H1 (cell line): Measurements from ENCODE around the gene CCDC197. TPM values are rescaled to one million over a fixed set of nuclear protein-coding genes. Genes with fewer than 3 reads are reported as not detected.

Experiments used
- CTCF ChIA-PET: fragments of 300-600 bp; sonication (Branson Sonifier 250); formaldehyde crosslinking; loops from one replicate; lab custom pipeline; 2021; ENCODE audit not compliant: partially characterized antibody; lab: Charles Lee
- POLR2A ChIA-PET: fragments of 300-600 bp; sonication (Branson Sonifier 250); formaldehyde crosslinking; loops from one replicate; lab custom pipeline; 2021; ENCODE audit warnings: inconsistent platforms; ENCODE audit not compliant: partially characterized antibody; lab: Charles Lee
- DNase-seq, 2 experiments: peaks; one replicate each; pipeline versions ENCODE4 v3.0.0 to v3.0.0-alpha.2; 2010 to 2022; ENCODE audit warnings: low spot score in 2 of 2, low read depth in 1 of 2, mixed read lengths in 1 of 2
- FAIRE-seq: peaks from 2 replicates; lab custom pipeline; 2011; peaks lifted over from hg19 to GRCh38; lab: Jason Lieb, UNC
- H2AFZ ChIP-seq: 2 replicates; pipeline ENCODE4 v1.8.1; 2012; ENCODE audit warnings: low read length, inconsistent platforms
- H2AK5ac ChIP-seq: 2 replicates; pipeline ENCODE4 v1.6.1; 2013; ENCODE audit warnings: low read depth, low read length
- H2BK120ac ChIP-seq: replicated peaks from 2 replicates; pipeline ENCODE3; 2013; ENCODE audit warnings: low read depth, low read length, inconsistent platforms
- H2BK12ac ChIP-seq: 2 replicates; pipeline ENCODE4 v1.6.1; 2013; ENCODE audit warnings: low read depth, low read length
- H2BK15ac ChIP-seq: 2 replicates; pipeline ENCODE4 v1.6.1; 2013; ENCODE audit warnings: low read length
- H2BK20ac ChIP-seq: 2 replicates; pipeline ENCODE4 v1.6.1; 2013; ENCODE audit warnings: low read length
- H2BK5ac ChIP-seq: 2 replicates; pipeline ENCODE4 v1.6.1; 2013; ENCODE audit warnings: low read depth, low read length
- H3K14ac ChIP-seq: 2 replicates; pipeline ENCODE4 v1.6.1; 2013; ENCODE audit warnings: inconsistent platforms; ENCODE audit not compliant: insufficient read length
- H3K18ac ChIP-seq: 2 replicates; pipeline ENCODE4 v1.6.1; 2013; ENCODE audit warnings: low read length; ENCODE audit errors: extremely low read depth
- H3K23ac ChIP-seq: 2 replicates; pipeline ENCODE4 v1.6.1; 2013; ENCODE audit warnings: inconsistent platforms; ENCODE audit not compliant: insufficient read length
- H3K23me2 ChIP-seq: 2 replicates; pipeline ENCODE4 v1.6.1; 2013; ENCODE audit warnings: low read depth, low read length
- H3K27ac ChIP-seq: 2 replicates; pipeline ENCODE4 v1.6.1; 2011; ENCODE audit warnings: low read depth, low read length, inconsistent platforms
- H3K27me3 ChIP-seq, 4 experiments: replicated peaks in 1 of 4; 1 replicate in 1 of 4; 2 replicates in 3 of 4; pipeline versions ENCODE4 v1.6.1 to v1.8.1; 2011 to 2013; ENCODE audit warnings: low read length in 3 of 4, mild to moderate bottlenecking in 3 of 4, inconsistent platforms in 2 of 4, mixed read lengths in 2 of 4, moderate library complexity in 1 of 4; ENCODE audit not compliant: control insufficient read depth in 3 of 4, insufficient read depth in 3 of 4; ENCODE audit errors: extremely low read depth in 1 of 4
- H3K36me3 ChIP-seq, 4 experiments: 2 replicates each; pipeline versions ENCODE4 v1.6.1 to v1.8.1; 2011 to 2013; ENCODE audit warnings: mild to moderate bottlenecking in 4 of 4, low read length in 3 of 4, moderate library complexity in 2 of 4, control low read depth in 1 of 4, inconsistent platforms in 1 of 4; ENCODE audit not compliant: insufficient read depth in 4 of 4, control insufficient read depth in 2 of 4
- H3K4ac ChIP-seq: replicated peaks from 2 replicates; pipeline ENCODE3; 2013; ENCODE audit warnings: low read length, low read depth, mixed read lengths, inconsistent platforms; ENCODE audit not compliant: insufficient read length
- H3K4me1 ChIP-seq, 4 experiments: replicated peaks in 1 of 4; 1 replicate in 1 of 4; 2 replicates in 3 of 4; pipeline versions ENCODE4 v1.6.1 to v1.8.1; 2011 to 2013; ENCODE audit warnings: low read length in 3 of 4, inconsistent platforms in 2 of 4, mixed read lengths in 1 of 4; ENCODE audit not compliant: insufficient read depth in 4 of 4, control insufficient read depth in 3 of 4
- H3K4me2 ChIP-seq, 2 experiments: 2 replicates each; pipeline versions ENCODE4 v1.6.1 to v1.8.1; 2011 to 2013; ENCODE audit warnings: low read depth in 2 of 2, low read length in 2 of 2, control low read depth in 1 of 2, inconsistent platforms in 1 of 2, mild to moderate bottlenecking in 1 of 2; ENCODE audit not compliant: insufficient read depth in 1 of 2
- H3K4me3 ChIP-seq, 4 experiments: fragments of 200-600, 300-600 bp in 1 of 4; sonication (generic), shearing (Covaris generic), sonication (Bioruptor Twin) in 1 of 4; 2 replicates each; pipeline versions ENCODE4 v1.5.1 to v1.8.1; 2011 to 2016; ENCODE audit warnings: low read length in 4 of 4, low read depth in 3 of 4, control low read depth in 2 of 4, inconsistent platforms in 2 of 4, mild to moderate bottlenecking in 2 of 4, mixed read lengths in 1 of 4, moderate library complexity in 1 of 4; ENCODE audit not compliant: insufficient read depth in 2 of 4; ENCODE audit errors: extremely low read depth in 1 of 4
- H3K56ac ChIP-seq: replicated peaks from 2 replicates; pipeline ENCODE3; 2013; ENCODE audit warnings: low read depth, mild to moderate bottlenecking, mixed read lengths, low read length, inconsistent platforms; ENCODE audit not compliant: insufficient read length
- H3K79me1 ChIP-seq: 2 replicates; pipeline ENCODE4 v1.6.1; 2013; ENCODE audit warnings: low read depth, low read length, control low read depth
- H3K79me2 ChIP-seq, 2 experiments: 2 replicates each; pipeline versions ENCODE4 v1.6.1 to v1.8.1; 2012 to 2013; ENCODE audit warnings: low read length in 2 of 2, mild to moderate bottlenecking in 2 of 2, inconsistent platforms in 1 of 2; ENCODE audit not compliant: insufficient read depth in 2 of 2, control insufficient read depth in 1 of 2
- H3K9ac ChIP-seq, 4 experiments: replicated peaks in 1 of 4; 1 replicate in 1 of 4; 2 replicates in 3 of 4; pipeline versions ENCODE4 v1.6.1 to v1.8.1; 2011 to 2013; ENCODE audit warnings: low read depth in 3 of 4, low read length in 3 of 4, control low read depth in 2 of 4, mild to moderate bottlenecking in 2 of 4, moderate library complexity in 2 of 4, inconsistent platforms in 1 of 4; ENCODE audit errors: extremely low read depth in 1 of 4
- H3K9me3 ChIP-seq, 2 experiments: 2 replicates each; pipeline versions ENCODE4 v1.6.1 to v1.8.1; 2012 to 2013; ENCODE audit warnings: mild to moderate bottlenecking in 2 of 2, moderate library complexity in 2 of 2, control low read depth in 1 of 2, inconsistent platforms in 1 of 2, low read depth in 1 of 2, low read length in 1 of 2, mixed read lengths in 1 of 2; ENCODE audit not compliant: insufficient read depth in 2 of 2
- H4K20me1 ChIP-seq, 2 experiments: replicated peaks in 1 of 2; 2 replicates each; pipeline versions ENCODE3 to v1.8.1; 2011 to 2013; ENCODE audit warnings: inconsistent platforms in 2 of 2, low read length in 2 of 2, mild to moderate bottlenecking in 1 of 2; ENCODE audit not compliant: insufficient read depth in 2 of 2, control insufficient read depth in 1 of 2
- H4K5ac ChIP-seq: 2 replicates; pipeline ENCODE4 v1.6.1; 2013; ENCODE audit warnings: low read length, low read depth, mixed read lengths, inconsistent platforms; ENCODE audit not compliant: insufficient read length
- H4K8ac ChIP-seq: 2 replicates; pipeline ENCODE4 v1.8.0; 2013; ENCODE audit warnings: mild to moderate bottlenecking, moderate library complexity, low read length, inconsistent platforms; ENCODE audit not compliant: insufficient read depth; ENCODE audit errors: extremely low read depth
- H4K91ac ChIP-seq: replicated peaks from 2 replicates; pipeline ENCODE3; 2013; ENCODE audit warnings: low read length, mixed read lengths, inconsistent platforms; ENCODE audit not compliant: insufficient read length
- BRCA1 ChIP-seq: IDR thresholded peaks from 2 replicates; pipeline ENCODE4 v1.6.1; 2012; ENCODE audit warnings: low read depth, low read length, improper control_type of control experiment
- CHD1 ChIP-seq: IDR thresholded peaks from 2 replicates; pipeline ENCODE4 v1.6.1; 2012; ENCODE audit warnings: low read depth, low read length, improper control_type of control experiment
- CHD2 ChIP-seq: IDR thresholded peaks from 2 replicates; pipeline ENCODE4 v1.6.1; 2012; ENCODE audit warnings: low read length, improper control_type of control experiment
- CTCF ChIP-seq, 3 experiments: IDR thresholded peaks; 1 replicate in 2 of 3; 2 replicates in 1 of 3; pipeline versions ENCODE4 v1.5.1 to v1.6.1; 2011; ENCODE audit warnings: low read length in 3 of 3, mild to moderate bottlenecking in 3 of 3, inconsistent platforms in 2 of 3, low read depth in 1 of 3, moderate library complexity in 1 of 3; ENCODE audit not compliant: insufficient read depth in 1 of 3; ENCODE audit errors: control extremely low read depth in 1 of 3
- EP300 ChIP-seq, 2 experiments: IDR thresholded peaks; 1 replicate in 1 of 2; 2 replicates in 1 of 2; pipeline ENCODE4 v1.6.1; 2011 to 2012; ENCODE audit warnings: low read depth in 2 of 2, low read length in 2 of 2, mild to moderate bottlenecking in 2 of 2, borderline replicate concordance in 1 of 2, inconsistent platforms in 1 of 2, moderate library complexity in 1 of 2
- EZH2 ChIP-seq: fragments of 200-600 bp; sonication (generic); IDR thresholded peaks from 2 replicates; pipeline ENCODE4 v1.7.1; 2012; ENCODE audit warnings: low read depth, mild to moderate bottlenecking, moderate library complexity, low read length, inconsistent platforms; ENCODE audit not compliant: severe bottlenecking
- KDM1A ChIP-seq: fragments of 200-600, 300-600 bp; sonication (generic); IDR thresholded peaks from 2 replicates; pipeline ENCODE4 v1.7.1; 2016; ENCODE audit warnings: mild to moderate bottlenecking, low read length, borderline replicate concordance
- SIN3A ChIP-seq, 2 experiments: IDR thresholded peaks in 1 of 2; conservative IDR thresholded peaks in 1 of 2; 2 replicates each; pipeline ENCODE4 v1.6.1; 2011 to 2012; ENCODE audit warnings: low read length in 2 of 2, improper control_type of control experiment in 1 of 2, low read depth in 1 of 2, mild to moderate bottlenecking in 1 of 2
- SIRT6 ChIP-seq: IDR thresholded peaks from one replicate; pipeline ENCODE4 v1.7.1; 2012; ENCODE audit warnings: low read length, inconsistent platforms
- SP2 ChIP-seq: IDR thresholded peaks from 2 replicates; pipeline ENCODE4 v1.6.1; 2012; ENCODE audit warnings: mild to moderate bottlenecking, low read length, inconsistent platforms
- TAF1 ChIP-seq: IDR thresholded peaks from 2 replicates; pipeline ENCODE4 v1.6.1; 2011; ENCODE audit warnings: mild to moderate bottlenecking, low read depth, low read length
- YY1 ChIP-seq: IDR thresholded peaks from 2 replicates; pipeline ENCODE4 v1.6.1; 2011; ENCODE audit warnings: low read depth, mild to moderate bottlenecking, low read length
- WGBS, 2 experiments: shearing (Covaris generic) in 1 of 2; methylation state at CpG; one replicate each; pipeline versions ENCODE4 v1.1.6 to v1.1.7; 2013 to 2015; ENCODE audit warnings: low lambda C conversion rate in 2 of 2, mixed read lengths in 2 of 2, inconsistent platforms in 1 of 2, low coverage in 1 of 2, missing lambda C conversion rate in 1 of 2; ENCODE audit not compliant: insufficient replicate concordance in 2 of 2, insufficient coverage in 1 of 2, insufficient read length in 1 of 2; ENCODE audit errors: extremely low coverage in 1 of 2, missing lambda C conversion rate in 1 of 2; 5-methylcytosine and 5-hydroxymethylcytosine counted together
- polyA plus RNA-seq, 7 experiments: library from polyadenylated mRNA; depleted of rRNA in 3 of 7; stranded (reverse) in 5 of 7; unstranded in 2 of 7; fragments of >200 nt in 5 of 7; fragments of 200-250 nt in 2 of 7; gene quantifications; 1 replicate in 5 of 7; 2 replicates in 1 of 7; 4 replicates in 1 of 7; pipeline versions ENCODE4 v1.2.1 to v1.2.3, GENCODE V29; 2011 to 2013; ENCODE audit warnings: missing spikeins in 2 of 7, mixed read lengths in 2 of 7
- total RNA-seq: library from RNA; stranded (reverse); fragmentation: NEBNext Ultra II Directional; extraction: Animal tissue kit (Norgen Biotek cat#: 25700); gene quantifications from 2 replicates; pipeline ENCODE4 v1.2.1, GENCODE V29; 2021

Gene CCDC197
- total and polyA plus RNA-seq, 2 of the 8 experiments (the other 6 are each of a cell fraction or from before 2014, with no cell fraction given): not detected

DNA sequence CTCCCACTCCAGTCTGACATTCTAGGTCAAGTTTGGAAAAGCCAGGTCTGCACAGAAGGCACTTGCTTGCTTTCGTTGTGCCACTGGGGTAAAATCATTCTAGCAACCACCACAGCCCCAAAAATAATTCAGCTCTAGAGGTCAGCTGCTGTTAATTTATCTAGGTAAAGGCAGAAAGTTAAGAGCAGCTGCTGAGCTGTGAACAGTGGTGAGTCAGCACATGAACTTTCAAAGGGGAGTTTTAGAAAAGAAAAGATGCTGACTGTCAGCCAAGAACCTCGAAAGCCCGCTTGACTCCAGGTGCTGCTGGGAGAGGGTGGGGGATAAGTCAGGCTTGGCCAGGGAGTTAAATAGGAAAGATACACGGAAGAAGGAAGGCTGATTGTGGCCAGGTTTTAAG, 12.7 kb downstream of the CCDC197 start:
- no peak overlapping the region for H2AFZ ChIP-seq
- H3K18ac ChIP-seq: no peak overlapping the region
- ChIA-PET CTCF (interaction anchor here (0.6 to 20.5 kb wide), 6 partner anchors 8 to 185 kb away, joined by 3 to 484 read pairs (median 4); partner anchors contain the start of gene OTUB2), POLR2A (no interaction called here)
- H4K91ac ChIP-seq: no peak overlapping the region
- no peak for FAIRE-seq
- H4K5ac ChIP-seq: no peak overlapping the region
- no peak overlapping the region for H2BK15ac ChIP-seq
- H3K9ac ChIP-seq: no peak overlapping the region
- DNase-seq: no peak
- H2BK12ac ChIP-seq: no peak overlapping the region
- H4K8ac ChIP-seq: no peak overlapping the region
- no peak overlapping the region for H3K27ac ChIP-seq
- no peak overlapping the region for H3K23ac ChIP-seq
- H2AK5ac ChIP-seq: no peak overlapping the region
- no peak overlapping the region for H3K4me3 ChIP-seq
- no peak overlapping the region for H3K56ac ChIP-seq
- H2BK5ac ChIP-seq: no peak overlapping the region
- H3K79me2 ChIP-seq: no peaks in the 10 kb centered on the region
- H4K20me1 ChIP-seq: peaks cover 0 to 2% of the 10 kb centered on the region in 2 experiments
- no peak overlapping the region for H3K4ac ChIP-seq
- no peaks in the 10 kb centered on the region for H3K79me1 ChIP-seq
- no peaks in the 10 kb centered on the region for H3K36me3 ChIP-seq
- H2BK120ac ChIP-seq: no peak overlapping the region
- no peaks in the 10 kb centered on the region for H3K23me2 ChIP-seq
- H3K14ac ChIP-seq: no peak overlapping the region
- no peak overlapping the region for H2BK20ac ChIP-seq
- WGBS, 2 experiments: 82% methylated on average over 4 of the region's 4 CpGs; no CpG with 5 or more reads in 1 of the 2 experiments
- no peaks in the 10 kb centered on the region for H3K9me3 ChIP-seq
- no peak overlapping the region for H3K4me2 ChIP-seq
- no peaks in the 10 kb centered on the region; a peak in 1 of 7 replicates for H3K4me1 ChIP-seq
- peaks cover 0 to 2% (median 0%) of the 10 kb centered on the region in 4 experiments; a peak in 1 of 7 replicates for H3K27me3 ChIP-seq
- no peak for TF ChIP-seq KDM1A
- TF ChIP-seq CTCF (IDR thresholded peaks at IDR 0.05; ENCODE audit: control extremely low read depth in 1 of 3, insufficient read depth in 1 of 3, low read depth in 1 of 3, low read length in 3 of 3): no peak
- no peak for TF ChIP-seq SIN3A (conservative IDR thresholded peaks at IDR 0.05 in 1 of 2, IDR thresholded peaks at IDR 0.05 in 1 of 2; ENCODE audit: low read depth in 1 of 2, low read length in 2 of 2)
- TF ChIP-seq EZH2: no peak
- no peak for TF ChIP-seq CHD1
- no peak for TF ChIP-seq EP300 (IDR thresholded peaks at IDR 0.05; ENCODE audit: borderline replicate concordance in 1 of 2, low read depth in 2 of 2, low read length in 2 of 2)
- TF ChIP-seq BRCA1: no peak
- TF ChIP-seq SIRT6: no peak
- TF ChIP-seq SP2: no peak
- TF ChIP-seq TAF1: no peak
- TF ChIP-seq YY1: no peak
- TF ChIP-seq CHD2: no peak
